Measurements from ENCODE around the gene SCN8A.
"Not testable (repeated sequence)": the region's sequence is repeated elsewhere in the genome, so short reads cannot be mapped to it uniquely, and the experiment has no call there.

Gene SCN8A

GRCh38 chr12:51774933-51775332, 183.9 kb downstream of the SCN8A start:
- no peak for DNase-seq

- DNase-seq = no peak
Observed at GRCh38 chr12:51777457-51777856, 186.4 kb downstream of the SCN8A start.

GRCh38 chr12:51777973-51778372, 186.9 kb downstream of the SCN8A start:
- no peak for DNase-seq

- DNase-seq = no peak
Observed at GRCh38 chr12:51779876-51780275, 188.8 kb downstream of the SCN8A start.

GRCh38 chr12:51784688-51785087, 193.7 kb downstream of the SCN8A start:
- DNase-seq = no peak

GRCh38 chr12:51785906-51786305, 194.9 kb downstream of the SCN8A start:
- no peak for DNase-seq

GRCh38 chr12:51788876-51789275, 197.8 kb downstream of the SCN8A start:
- no peak for DNase-seq

GRCh38 chr12:51792417-51792816, 201.4 kb downstream of the SCN8A start:
- DNase-seq = no peak

- no peak for DNase-seq
Observed at GRCh38 chr12:51793201-51793600, 202.2 kb downstream of the SCN8A start.

GRCh38 chr12:51797301-51797700, 206.3 kb downstream of the SCN8A start:
- DNase-seq = no peak

- not testable (repeated sequence) for DNase-seq
Observed at GRCh38 chr12:51798051-51798450, 207.0 kb downstream of the SCN8A start.

- no peak for DNase-seq
Observed at GRCh38 chr12:51798501-51798900, 207.5 kb downstream of the SCN8A start.

GRCh38 chr12:51801027-51801426, 210.0 kb downstream of the SCN8A start:
- no peak for DNase-seq

- DNase-seq = no peak
Observed at GRCh38 chr12:51806896-51807295, 215.9 kb downstream of the SCN8A start.

GRCh38 chr12:51809193-51809592, 218.2 kb downstream of the SCN8A start:
- DNase-seq = no peak

- DNase-seq = no peak
Observed at GRCh38 chr12:51811203-51812202, 220.5 kb downstream of the SCN8A start.

GRCh38 chr12:51812871-51813270, 221.8 kb downstream of the SCN8A start:
- no peak for DNase-seq

GRCh38 chr12:51813931-51814310, 222.9 kb downstream of the SCN8A start:
- DNase-seq = no peak

GRCh38 chr12:51814311-51815088, 223.5 kb downstream of the SCN8A start:
- peak; percentile 44 for DNase-seq

GRCh38 chr12:51815571-51815970, 224.5 kb downstream of the SCN8A start:
- DNase-seq = no peak

GRCh38 chr12:51817027-51817953, 226.3 kb downstream of the SCN8A start:
- no peak for DNase-seq

GRCh38 chr12:51818086-51818485, 227.1 kb downstream of the SCN8A start:
- DNase-seq = no peak

Data from activated T-cell treated with anti-CD3 and anti-CD28 coated beads for 4 hours (primary cell).